ENCODE measurements around the gene PHOX2B.
"Not testable (repeated sequence)": the region's sequence is repeated elsewhere in the genome, so short reads cannot be mapped to it uniquely, and the experiment has no call there.

PHOX2B gene

GRCh38 chr4:41712425-41712824, 36.1 kb downstream of the PHOX2B start:
- DNase-seq (ENCODE audit: low read depth), result no peak

GRCh38 chr4:41711654-41712053, 36.9 kb downstream of the PHOX2B start:
- not testable (repeated sequence) for DNase-seq (ENCODE audit: low read depth)

GRCh38 chr4:41709844-41710481, 38.6 kb downstream of the PHOX2B start:
- peak; percentile 28 for DNase-seq (ENCODE audit: low read depth)

- no peak for DNase-seq (ENCODE audit: low read depth)
Measured at GRCh38 chr4:41703785-41704184, 44.7 kb downstream of the PHOX2B start.

- DNase-seq (ENCODE audit: low read depth), result no peak
Measured at GRCh38 chr4:41702770-41703169, 45.8 kb downstream of the PHOX2B start.

GRCh38 chr4:41701983-41702382, 46.5 kb downstream of the PHOX2B start:
- DNase-seq (ENCODE audit: low read depth), result no peak

- DNase-seq (ENCODE audit: low read depth), result no peak
Measured at GRCh38 chr4:41696763-41697162, 51.8 kb downstream of the PHOX2B start.

- DNase-seq (ENCODE audit: low read depth), result no peak
Measured at GRCh38 chr4:41696131-41696530, 52.4 kb downstream of the PHOX2B start.

Measured in stromal cell of bone marrow (primary cell).